Upper lobe of left lung (tissue), 4 donors: ENCODE results near the gene ESAM.

Experiments used
- CTCF ChIP-seq, 6 experiments: fragments of 450-650 bp in 4 of 6; fragments of 200-600 bp in 2 of 6; sonication (generic) in 2 of 6; IDR thresholded peaks; one replicate each; pipeline ENCODE4 v1.5.1; 2016 to 2019; ENCODE audit warnings: antibody characterized with exemption in 6 of 6
- POLR2A ChIP-seq, 4 donors: fragments of 450-650 bp; IDR thresholded peaks; one replicate each; pipeline ENCODE4 v1.5.1; 2016 to 2017; ENCODE audit warnings: antibody characterized with exemption in 4 of 4, mild to moderate bottlenecking in 2 of 4
- POLR2AphosphoS5 ChIP-seq, 2 donors: sonication (generic); formaldehyde crosslinking; IDR thresholded peaks; one replicate each; pipeline ENCODE4 v1.5.1; 2017; ENCODE audit warnings: antibody characterized with exemption in 2 of 2

GRCh38 chr11:124756033-124756752 lies 5.9 kb downstream of the ESAM start:
- no peak for TF ChIP-seq CTCF (IDR thresholded peaks at IDR 0.05)
- TF ChIP-seq POLR2A (IDR thresholded peaks at IDR 0.05) = no peak
- no peak for TF ChIP-seq POLR2AphosphoS5 (IDR thresholded peaks at IDR 0.05)
